ENCODE measurements around the gene RAB5IF. TPM values are rescaled to one million over a fixed set of nuclear protein-coding genes. Genes with fewer than 3 reads are reported as not detected.

The RAB5IF gene
- total and polyA plus RNA-seq, 2 of the 13 experiments (the other 11 are each of a cell fraction or from before 2014, with no cell fraction given), result 261 to 305 TPM

- H2AFZ ChIP-seq (ENCODE audit: low read length), result no peak overlapping the region
- no peak overlapping the region for H3K9ac ChIP-seq (ENCODE audit: insufficient read depth, low read depth, low read length)
- intact Hi-C loops (cut with micrococcal nuclease; ENCODE audit: unreplicated experiment) (no loop called here), in situ Hi-C loops (cut with HindIII; ENCODE audit: extremely low pct_ligation_motif_present, low pct_unique_long_range_greater_than_20kb) (no loop called here)
- ChIA-PET POLR2A (interaction anchor here (1.0 to 3.1 kb wide), 2 partner anchors 13 to 22 kb away, joined by 4 to 14 read pairs; no protein-coding TSS in a partner anchor), CTCF (ENCODE audit: low intra/inter-chr PET ratio, low total read pairs) (no interaction called here)
- FAIRE-seq, result no peak
- H3K79me2 ChIP-seq (ENCODE audit: insufficient read depth, low read length), result no peaks in the 10 kb centered on the region
- H4K20me1 ChIP-seq (ENCODE audit: insufficient read depth, low read length), result no peaks in the 10 kb centered on the region
- H3K27me3 ChIP-seq (ENCODE audit: control insufficient read depth in 1 of 2, insufficient read depth in 2 of 2, low read length in 2 of 2), result no peaks in the 10 kb centered on the region
- BruUV-seq (replicated peaks), result no TSS peak
- H3K36me3 ChIP-seq (replicated peaks in 1 of 2; ENCODE audit: control insufficient read depth in 1 of 2, insufficient read depth in 2 of 2, low read length in 2 of 2), result no peaks in the 10 kb centered on the region
- ATAC-seq, result no peak
- TF ChIP-seq NR3C1 (CRISPR knock-in tag; IDR thresholded peaks at IDR 0.05) (no peak), ZNF280B (CRISPR knock-in tag; IDR thresholded peaks at IDR 0.05; ENCODE audit: borderline replicate concordance) (0 out of 2 replicates have a peak, but pooled peaks have one; percentile 2), ZNF768 (CRISPR knock-in tag; IDR thresholded peaks at IDR 0.05) (peak; percentile 92)
- no peaks in the 10 kb centered on the region for H3K9me3 ChIP-seq (ENCODE audit: low read length)
- no peak for DNase-seq (ENCODE audit: low spot score)
- no peak overlapping the region for H3K4me3 ChIP-seq (replicated peaks in 1 of 3; ENCODE audit: insufficient read depth in 1 of 3, low read depth in 2 of 3, low read length in 3 of 3)
- 98% methylated on average over 7 of the region's 7 CpGs for WGBS (ENCODE audit: low lambda C conversion rate)
- H3K4me1 ChIP-seq (ENCODE audit: insufficient read depth, low read length), result peaks cover 89% of the 10 kb centered on the region
- H3K4me2 ChIP-seq (ENCODE audit: low read depth, low read length), result no peak overlapping the region
- H3K27ac ChIP-seq (ENCODE audit: extremely low read length, insufficient read depth, low read length), result no peak overlapping the region
Measured at GRCh38 chr20:36645353-36645752, 39.8 kb downstream of the RAB5IF start.

- peak within 1 kb of the TSS; percentile 59 for H3K27ac ChIP-seq (ENCODE audit: extremely low read length, insufficient read depth, low read length)
- ChIA-PET CTCF (ENCODE audit: low intra/inter-chr PET ratio, low total read pairs) (no interaction called here), POLR2A (interaction anchor here (1.0 to 3.1 kb wide), 4 partner anchors 12 to 33 kb away, joined by 3 to 14 read pairs (median 5); no protein-coding TSS in a partner anchor)
- H3K36me3 ChIP-seq (replicated peaks in 1 of 2; ENCODE audit: control insufficient read depth in 1 of 2, insufficient read depth in 2 of 2, low read length in 2 of 2), result no peaks in the 10 kb centered on the region
- no peak for ATAC-seq
- no peak for DNase-seq (ENCODE audit: low spot score)
- peaks cover 82% of the 10 kb centered on the region for H3K4me1 ChIP-seq (ENCODE audit: insufficient read depth, low read length)
- no peak within 1 kb of the TSS for H2AFZ ChIP-seq (ENCODE audit: low read length)
- H3K4me3 ChIP-seq (replicated peaks in 1 of 3; ENCODE audit: insufficient read depth in 1 of 3, low read depth in 2 of 3, low read length in 3 of 3), result no peak within 1 kb of the TSS
- H3K79me2 ChIP-seq (ENCODE audit: insufficient read depth, low read length), result no peaks in the 10 kb centered on the region
- H3K4me2 ChIP-seq (ENCODE audit: low read depth, low read length), result peak within 1 kb of the TSS; percentile 50; the same call in 1 of the 2 replicates
- no TSS peak for BruUV-seq (replicated peaks)
- no peaks in the 10 kb centered on the region for H3K27me3 ChIP-seq (ENCODE audit: control insufficient read depth in 1 of 2, insufficient read depth in 2 of 2, low read length in 2 of 2)
- no peaks in the 10 kb centered on the region for H3K9me3 ChIP-seq (ENCODE audit: low read length)
- in situ Hi-C loops (cut with HindIII; ENCODE audit: extremely low pct_ligation_motif_present, low pct_unique_long_range_greater_than_20kb) (no loop called here), intact Hi-C loops (cut with micrococcal nuclease; ENCODE audit: unreplicated experiment) (no loop called here)
- H4K20me1 ChIP-seq (ENCODE audit: insufficient read depth, low read length), result no peaks in the 10 kb centered on the region
- H3K9ac ChIP-seq (ENCODE audit: insufficient read depth, low read depth, low read length), result peak within 1 kb of the TSS; percentile 32; the same call in 1 of the 2 replicates
- 87% methylated on average over 8 of the region's 9 CpGs for WGBS (ENCODE audit: low lambda C conversion rate)
- no peak for FAIRE-seq
- TF ChIP-seq ZNF883 (CRISPR knock-in tag; IDR thresholded peaks at IDR 0.05; ENCODE audit: not compliant biosample characterization) (peak; percentile 80), PLRG1 (conservative IDR thresholded peaks at IDR 0.05) (no peak), ZNF687 (CRISPR knock-in tag; IDR thresholded peaks at IDR 0.05) (peak; percentile 54), ZNF263 (CRISPR knock-in tag; IDR thresholded peaks at IDR 0.05) (no peak), ZNF503 (CRISPR knock-in tag; IDR thresholded peaks at IDR 0.05) (no peak), PRPF4 (IDR thresholded peaks at IDR 0.05; ENCODE audit: low read depth, low read length, poor library complexity, severe bottlenecking) (peak; percentile 11), ZNF619 (CRISPR knock-in tag; IDR thresholded peaks at IDR 0.05) (no peak; the same call in 1 of the 2 replicates), MATR3 (CRISPR knock-in tag; IDR thresholded peaks at IDR 0.05) (peak; percentile 52; the same call in 1 of the 2 replicates)
Measured at GRCh38 chr20:36645998-36646397, 40.4 kb downstream of the RAB5IF start, which contains the start of gene SLA2. SLA2 (minus strand) TSS chr20:36646196; CDS start chr20:36641335, 4,861 bp downstream.

Data from HepG2 (cell line).